GM18499 (cell line): ENCODE measurements around the gene MTG1.
"Not testable (repeated sequence)": the region's sequence is repeated elsewhere in the genome, so short reads cannot be mapped to it uniquely, and the experiment has no call there.

Source experiments
- ATAC-seq: cut with Tn5 transposase; IDR thresholded peaks from one replicate; pipeline ENCODE4 v1.9.1; 2021; ENCODE audit warnings: moderate number of reproducible peaks; ENCODE audit not compliant: insufficient read depth, unreplicated experiment

MTG1 gene

DNA sequence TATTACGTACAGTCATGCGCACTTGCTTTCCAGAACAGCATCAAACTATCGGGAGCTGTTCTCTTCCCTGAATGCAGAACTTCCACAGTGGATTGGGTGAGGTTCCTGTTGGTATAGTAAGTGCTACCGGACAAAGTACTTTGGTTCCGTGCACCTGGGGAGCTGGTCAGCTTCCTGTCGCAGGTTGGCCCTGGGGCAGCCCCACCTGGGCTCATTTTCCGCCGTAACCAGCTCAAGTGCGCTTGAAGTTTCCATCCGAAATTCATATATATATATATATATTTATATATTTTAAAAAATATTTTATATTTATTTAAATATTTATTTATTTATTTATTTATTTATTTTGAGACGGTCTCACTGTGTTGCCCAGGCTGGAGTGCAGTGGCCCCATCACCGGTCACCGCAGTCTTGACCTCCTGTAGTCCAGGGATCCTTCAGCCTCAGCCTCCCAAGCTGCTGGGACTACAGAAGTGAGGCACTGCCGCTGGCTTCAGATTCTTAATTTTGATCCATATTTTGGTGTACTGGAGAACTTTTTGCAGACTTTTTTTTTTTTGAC lies 66.3 kb downstream of the MTG1 start:
- no peak for ATAC-seq

DNA sequence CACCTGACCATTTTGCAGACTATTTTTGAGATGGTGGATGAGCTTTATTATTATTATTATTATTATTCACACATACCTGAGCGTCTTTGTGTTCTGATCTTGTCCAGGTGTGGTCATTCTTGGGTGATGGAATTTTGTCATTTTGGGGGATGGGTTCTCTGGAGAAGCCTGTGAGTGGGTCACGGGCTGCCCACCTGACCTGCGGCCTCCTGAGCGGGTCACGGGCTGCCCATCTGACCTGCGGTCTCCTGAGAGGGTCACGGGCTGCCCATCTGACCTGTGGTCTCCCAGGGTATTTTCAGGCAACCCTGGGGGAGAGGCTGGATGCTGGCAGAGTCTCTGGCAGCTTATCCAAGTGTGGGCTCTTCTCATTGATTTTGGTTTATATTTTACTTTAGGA lies 67.1 kb downstream of the MTG1 start:
- no peak for ATAC-seq

DNA sequence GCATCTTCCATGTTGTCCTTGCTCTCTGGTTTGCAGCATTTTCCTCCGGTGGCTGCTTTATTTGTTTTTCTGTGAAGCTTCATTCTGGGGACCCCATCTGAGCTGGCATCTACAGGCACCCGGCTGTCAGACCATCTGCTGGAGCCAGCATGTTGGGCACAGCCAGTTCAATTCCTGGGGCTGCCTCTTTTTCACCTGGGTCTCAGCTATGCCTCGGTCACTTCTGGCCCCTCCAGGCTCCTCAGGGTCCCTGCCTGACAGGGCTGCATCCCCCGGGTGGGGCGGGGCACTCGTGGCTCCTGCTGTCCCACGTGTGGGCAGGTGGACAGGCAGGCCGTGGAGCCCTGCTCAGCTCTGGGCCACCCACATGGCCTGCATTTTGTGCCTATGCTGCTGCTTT lies 67.9 kb downstream of the MTG1 start:
- ATAC-seq = no peak

DNA sequence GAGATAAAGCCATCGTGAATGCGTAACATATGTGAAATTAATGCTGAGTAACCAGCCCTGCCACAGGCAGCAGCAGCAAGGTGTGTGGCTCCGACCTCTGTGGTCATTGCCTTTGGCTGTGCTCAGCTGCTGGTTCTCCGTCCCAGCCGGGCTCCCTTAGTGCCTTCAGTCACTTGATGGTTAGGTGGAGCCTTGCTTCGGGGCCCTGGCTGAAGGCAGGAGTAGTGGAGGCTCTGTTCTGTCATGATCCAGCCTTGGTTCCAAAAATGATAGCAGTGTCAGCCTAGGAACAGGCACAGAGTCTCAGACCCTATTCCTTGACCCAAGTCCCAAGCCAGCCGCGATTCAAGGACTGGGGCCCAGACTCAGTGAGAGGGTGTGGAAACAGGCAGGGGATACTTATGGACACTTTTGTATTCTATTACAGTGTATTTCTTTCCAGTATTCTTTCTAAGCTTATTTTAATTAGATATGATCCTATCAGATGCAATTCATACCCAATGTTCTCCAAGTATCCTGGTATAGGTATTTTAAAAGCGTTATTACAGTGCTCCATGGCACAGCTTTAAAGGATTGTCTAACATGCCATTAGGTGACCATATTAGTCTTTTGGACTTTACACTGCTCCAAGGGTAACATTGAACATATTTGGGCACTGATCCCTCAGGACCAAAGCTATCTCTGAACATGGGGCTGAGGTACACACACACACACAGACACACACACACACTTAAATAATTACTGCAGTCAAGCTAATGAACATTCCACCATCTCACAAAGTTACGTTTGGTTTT lies 68.8 kb downstream of the MTG1 start:
- ATAC-seq = no peak

DNA sequence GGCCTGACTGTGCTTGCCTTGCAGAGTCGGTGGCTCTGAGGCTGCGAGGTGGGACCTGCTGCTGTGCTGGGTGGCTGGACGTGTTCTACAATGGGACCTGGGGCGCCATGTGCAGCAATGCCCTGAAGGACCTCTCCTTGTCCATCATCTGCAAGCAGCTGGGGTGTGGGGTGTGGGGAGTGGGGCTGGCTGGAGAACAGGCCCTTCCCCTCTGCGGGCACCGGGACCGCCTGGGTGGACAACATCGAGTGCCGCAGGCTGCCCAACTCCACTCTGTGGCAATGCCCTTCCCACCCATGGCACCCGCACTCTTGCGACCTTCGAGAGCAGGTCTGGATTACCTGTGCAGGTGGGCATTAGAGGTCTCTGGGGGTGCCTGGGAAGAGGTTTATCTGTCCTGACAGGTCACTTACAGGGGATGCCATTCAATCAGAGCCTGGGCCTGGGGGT lies 70.7 kb downstream of the MTG1 start:
- no peak for ATAC-seq

DNA sequence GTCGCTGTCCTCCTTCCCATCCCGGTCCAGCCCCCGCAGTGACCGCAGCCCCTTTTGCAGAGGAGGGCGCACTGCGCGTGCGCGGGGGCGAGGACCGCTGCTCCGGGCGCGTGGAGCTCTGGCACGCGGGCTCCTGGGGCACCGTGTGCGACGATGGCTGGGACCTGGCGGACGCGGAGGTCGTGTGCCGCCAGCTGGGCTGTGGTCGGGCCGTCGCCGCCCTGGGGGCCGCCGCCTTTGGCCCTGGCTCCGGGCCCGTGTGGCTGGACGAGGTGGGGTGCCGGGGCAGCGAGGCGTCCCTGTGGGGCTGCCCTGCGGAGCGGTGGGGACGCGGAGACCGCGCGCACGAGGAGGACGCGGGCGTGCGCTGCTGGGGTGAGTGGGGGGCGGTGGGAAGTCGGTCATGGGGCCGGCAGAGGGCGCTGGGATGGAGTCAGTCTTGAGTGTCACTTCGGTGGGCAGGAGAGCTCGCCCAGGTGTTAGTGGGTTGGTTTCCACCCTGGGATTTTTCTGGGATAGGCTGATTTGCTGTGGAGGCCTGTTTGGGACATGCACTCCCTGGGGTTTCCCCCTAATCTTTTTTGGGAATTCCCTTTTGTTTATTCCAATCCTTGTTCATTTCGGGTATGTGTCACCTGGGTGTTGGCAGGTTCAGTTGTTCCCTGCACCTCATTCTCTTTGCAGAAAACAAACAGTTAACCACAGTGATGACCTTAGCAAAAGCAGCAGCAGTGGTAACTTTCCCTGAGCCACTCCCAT lies 71.4 kb downstream of the MTG1 start:
- ATAC-seq = no peak

DNA sequence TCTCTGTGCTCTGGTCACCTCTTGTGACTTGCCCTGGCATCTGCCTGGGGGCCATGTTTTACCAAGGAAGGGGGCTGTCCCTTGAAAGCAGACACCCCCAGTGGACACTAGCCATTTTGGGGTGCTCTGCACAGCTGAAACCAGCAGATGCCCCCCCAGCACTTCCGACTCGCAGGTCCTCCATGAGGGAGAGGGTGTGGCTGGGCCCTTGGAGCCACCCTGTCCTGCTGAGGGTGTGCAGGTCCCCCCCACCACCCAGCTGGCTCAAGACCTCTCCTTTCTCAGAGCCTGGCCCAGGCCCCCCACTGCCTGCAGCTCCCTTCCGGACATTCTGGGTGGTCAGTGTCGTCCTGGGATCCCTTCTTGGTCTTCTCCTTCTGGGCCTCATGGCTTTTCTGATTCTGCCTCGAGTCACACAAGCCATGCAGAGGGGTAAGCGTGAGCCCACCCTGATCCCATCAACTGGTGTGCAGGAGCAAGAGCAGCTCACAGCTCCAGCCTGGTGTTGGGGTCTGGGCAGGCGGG lies 72.1 kb downstream of the MTG1 start:
- no peak for ATAC-seq

DNA sequence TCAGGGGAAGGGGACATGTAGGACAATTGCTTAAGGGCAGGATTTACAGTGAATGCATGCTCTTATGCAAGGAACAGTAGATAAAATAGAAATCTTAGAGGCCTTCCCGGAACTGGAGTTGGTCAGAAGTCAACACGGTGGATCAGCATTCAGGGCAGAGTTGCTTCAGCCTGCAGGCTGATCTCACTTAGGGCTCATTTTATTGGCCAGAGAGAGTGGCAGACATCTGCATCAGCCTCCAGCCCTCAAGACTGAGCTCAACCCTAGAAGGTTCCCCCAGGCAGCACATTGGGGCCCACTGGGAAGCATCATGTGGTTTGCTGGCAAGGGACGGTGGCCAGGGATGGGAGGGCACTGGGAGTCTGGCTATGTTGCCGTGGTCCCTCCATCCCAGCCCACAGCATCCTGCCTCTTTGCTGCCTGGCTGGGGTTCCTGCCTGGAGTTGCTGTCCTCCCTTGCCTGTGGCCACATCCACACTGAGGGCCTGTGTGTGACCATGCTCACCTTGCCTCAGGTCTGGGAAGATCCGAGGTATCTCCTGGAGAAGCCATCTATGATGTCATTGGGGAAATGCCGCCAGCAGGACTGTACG lies 72.8 kb downstream of the MTG1 start:
- no peak for ATAC-seq

DNA sequence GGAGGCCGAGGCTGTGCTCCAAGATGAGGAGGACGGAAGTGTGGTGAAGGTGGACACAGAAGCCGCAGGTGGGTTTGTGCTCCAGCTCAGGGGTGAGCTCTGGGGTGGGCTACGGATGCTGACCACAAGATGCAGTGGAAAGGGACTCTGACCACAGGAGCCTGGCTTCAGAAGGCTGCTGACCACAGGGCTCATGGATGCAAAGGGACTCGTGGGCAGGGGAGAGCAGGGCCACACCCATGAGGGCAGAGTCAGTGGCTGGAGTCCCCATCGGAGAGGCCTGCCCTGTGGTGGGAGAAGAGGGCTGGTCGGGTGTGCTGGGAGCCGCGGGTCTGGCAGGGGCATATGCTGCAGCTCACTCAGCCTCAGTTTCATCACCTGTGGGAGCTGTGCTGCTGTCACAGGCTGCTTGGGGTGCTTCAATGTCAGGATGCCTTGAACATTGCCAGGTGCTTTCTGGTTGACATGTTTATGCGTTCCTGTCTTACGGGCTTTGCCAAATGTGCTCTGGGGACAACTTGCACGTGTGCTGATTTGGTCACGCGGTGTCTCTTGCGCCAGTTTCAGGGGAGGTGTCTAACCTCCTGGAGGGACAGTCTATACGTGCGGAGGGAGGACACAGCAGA lies 73.4 kb downstream of the MTG1 start:
- no peak for ATAC-seq

DNA sequence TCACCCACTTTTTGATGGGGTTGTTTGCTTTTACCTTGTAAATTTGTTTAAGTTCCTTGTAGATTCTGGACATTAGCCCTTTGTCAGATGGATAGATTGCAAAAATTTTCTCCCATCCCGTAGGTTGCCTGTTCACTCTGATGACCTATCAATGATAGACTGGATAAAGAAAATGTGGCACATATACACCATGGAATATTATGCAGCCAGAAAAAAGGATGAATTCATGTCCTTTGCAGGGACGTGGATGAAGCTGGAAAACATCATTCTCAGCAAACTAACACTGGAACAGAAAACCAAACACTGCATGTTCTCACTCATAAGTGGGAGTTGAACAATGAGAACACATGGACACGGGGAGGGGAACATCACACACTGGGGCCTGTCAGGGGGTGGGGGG lies 75.2 kb downstream of the MTG1 start:
- not testable (repeated sequence) for ATAC-seq

DNA sequence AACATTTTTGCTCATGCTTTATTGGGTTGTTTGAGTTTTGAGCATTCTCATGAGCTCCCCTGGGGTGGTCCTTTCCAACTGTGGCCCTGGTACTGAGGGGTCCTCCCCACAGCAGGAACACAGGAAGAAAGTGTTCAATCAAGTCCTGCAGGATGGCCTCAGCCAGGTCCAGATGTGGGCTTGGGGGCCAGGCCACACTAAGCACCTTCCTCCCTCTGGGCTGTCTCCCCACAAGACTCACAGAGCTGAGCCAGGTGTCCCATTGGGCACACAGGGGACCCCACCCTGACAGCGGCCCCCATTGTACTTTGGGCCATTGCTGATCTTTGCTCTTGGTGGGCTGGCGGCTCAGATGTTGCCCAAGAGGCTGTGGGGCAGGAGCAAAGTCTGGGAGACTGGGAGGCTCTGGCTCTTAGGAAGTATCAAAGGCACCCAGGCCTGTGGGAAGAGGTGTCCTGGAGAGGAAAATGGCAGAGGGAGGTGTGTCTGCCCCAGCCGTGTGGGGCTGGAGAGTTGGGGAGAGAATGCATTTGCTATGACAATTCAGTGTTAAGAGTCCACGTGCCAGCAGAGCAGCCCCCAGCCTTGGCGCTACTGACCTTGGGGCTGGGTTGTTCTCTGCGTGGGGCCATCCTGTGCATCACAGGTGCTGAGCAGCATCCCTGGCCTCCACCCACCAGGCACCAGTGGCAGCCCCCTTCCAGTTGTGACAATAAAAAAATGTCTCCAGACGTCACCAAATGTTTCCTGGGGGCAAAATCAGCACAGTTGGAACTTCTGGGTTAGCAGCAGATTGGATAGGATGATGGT lies 77.5 kb downstream of the MTG1 start:
- no peak for ATAC-seq
